GM18520 (cell line): ENCODE data around the gene FAM222A.

Experiments
- ATAC-seq: cut with Tn5 transposase; IDR thresholded peaks from one replicate; pipeline ENCODE4 v1.9.1; 2021; ENCODE audit not compliant: unreplicated experiment

The FAM222A gene

DNA sequence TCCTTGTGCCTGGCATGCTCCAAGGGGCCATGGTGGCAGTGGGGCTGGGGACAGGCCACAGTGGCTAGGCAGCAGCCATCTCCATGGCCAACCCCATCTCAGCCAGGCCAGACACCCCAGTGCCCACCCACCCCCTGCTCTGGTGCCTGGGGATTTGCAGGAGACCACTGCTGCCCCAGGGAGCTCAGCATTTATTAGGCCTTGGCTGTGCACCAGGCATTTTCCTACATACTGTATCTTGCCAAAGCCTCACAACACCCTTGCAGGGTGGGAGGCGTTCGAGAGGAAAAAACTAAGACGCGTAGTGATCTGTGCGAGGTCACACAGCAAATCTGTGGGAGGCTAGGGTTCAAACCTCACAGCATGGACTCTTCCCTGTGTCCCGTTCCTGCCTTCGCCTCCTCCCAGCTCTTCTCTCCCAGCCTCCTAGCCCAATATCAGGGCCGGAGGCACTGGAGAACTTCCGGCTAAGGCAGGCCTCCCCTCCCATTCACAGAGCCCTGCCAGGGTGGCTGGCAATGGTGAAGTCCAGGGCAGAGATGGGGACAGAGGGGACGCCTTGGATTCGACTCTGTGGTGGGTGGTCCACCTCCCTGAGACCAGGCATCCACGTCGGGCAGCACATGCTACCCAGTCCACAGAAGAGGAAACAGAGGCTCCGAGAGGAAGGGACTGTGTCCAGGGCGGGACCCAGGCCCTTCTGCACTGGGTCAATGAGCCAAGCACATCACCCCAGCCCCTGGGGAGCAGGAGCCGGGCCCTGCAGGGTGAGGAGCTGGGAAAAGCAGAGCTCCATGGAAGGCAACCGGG, 57.4 kb downstream of the FAM222A start:
- no peak for ATAC-seq

DNA sequence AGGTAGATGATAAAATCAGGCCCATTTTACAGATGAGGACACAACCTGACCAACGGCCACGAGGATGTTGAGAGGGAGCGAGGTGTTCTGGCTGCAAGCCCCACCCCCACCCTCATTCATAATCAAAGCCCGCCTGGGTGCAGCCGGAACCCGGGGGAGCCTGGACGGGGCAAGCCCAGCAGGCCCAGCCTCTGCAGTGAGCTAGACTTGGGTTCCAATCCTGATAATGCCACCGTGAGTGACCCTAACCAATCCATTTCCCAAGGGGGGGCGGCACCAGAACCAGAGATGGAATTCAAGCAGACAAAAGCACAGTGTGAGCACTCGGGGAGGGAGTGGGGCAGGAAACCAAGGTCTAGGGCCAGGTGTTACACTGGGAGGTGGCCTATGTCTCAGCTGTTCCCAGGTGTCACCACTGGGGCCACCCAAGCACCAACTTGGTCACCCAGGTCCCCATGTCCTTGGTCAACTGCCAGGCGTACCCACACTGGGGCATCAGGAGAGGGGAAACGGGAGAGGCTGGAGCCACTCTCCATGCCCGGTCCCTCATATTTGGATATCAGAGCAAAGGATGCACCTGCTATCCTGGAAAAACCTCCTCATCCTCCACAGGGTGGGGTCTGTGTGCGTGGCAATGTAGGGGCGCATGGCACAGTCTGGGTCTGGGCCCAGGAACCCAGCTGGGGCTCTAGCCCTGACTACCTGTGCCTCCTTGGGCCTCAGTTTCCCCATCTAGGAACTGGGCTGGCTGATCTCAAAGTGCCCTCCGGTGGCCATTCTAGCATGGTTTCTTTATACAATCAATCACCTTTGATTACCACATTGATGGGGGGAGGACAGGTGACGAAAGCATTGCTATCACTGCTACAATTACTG, 58.4 kb downstream of the FAM222A start:
- no peak for ATAC-seq

DNA sequence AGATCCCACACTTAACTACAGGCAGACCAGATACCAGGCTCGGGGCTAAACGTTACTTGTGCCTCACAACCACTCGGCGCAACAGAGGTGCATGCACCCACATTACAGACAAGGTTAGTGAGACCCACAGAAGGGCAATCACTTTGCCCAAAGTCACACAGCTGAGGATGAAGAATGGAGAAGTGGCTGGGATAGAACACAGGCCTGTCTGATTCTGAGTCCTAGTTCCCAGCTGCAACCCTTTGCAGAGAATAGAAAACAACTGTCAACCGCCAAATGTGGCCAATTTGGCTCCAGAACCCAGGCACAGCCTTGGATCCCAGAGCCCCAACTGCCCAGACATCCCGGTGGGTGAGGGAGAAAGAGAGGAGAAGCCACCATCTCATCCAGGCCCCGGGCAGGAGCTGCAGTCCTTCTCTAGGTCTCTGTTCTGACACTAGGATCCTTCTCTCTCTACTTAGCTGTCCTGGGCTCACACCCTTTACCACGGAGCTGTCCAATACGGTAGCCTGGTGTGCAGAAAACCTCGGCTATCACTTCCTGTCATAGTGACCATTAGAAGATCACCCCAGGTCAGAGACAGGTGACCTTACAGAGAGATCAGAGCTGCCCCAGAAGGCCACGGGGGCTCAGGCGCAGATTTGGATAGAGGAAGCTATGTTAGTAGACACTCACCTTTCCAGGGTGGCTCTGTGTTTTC, 59.1 kb downstream of the FAM222A start:
- ATAC-seq: no peak

DNA sequence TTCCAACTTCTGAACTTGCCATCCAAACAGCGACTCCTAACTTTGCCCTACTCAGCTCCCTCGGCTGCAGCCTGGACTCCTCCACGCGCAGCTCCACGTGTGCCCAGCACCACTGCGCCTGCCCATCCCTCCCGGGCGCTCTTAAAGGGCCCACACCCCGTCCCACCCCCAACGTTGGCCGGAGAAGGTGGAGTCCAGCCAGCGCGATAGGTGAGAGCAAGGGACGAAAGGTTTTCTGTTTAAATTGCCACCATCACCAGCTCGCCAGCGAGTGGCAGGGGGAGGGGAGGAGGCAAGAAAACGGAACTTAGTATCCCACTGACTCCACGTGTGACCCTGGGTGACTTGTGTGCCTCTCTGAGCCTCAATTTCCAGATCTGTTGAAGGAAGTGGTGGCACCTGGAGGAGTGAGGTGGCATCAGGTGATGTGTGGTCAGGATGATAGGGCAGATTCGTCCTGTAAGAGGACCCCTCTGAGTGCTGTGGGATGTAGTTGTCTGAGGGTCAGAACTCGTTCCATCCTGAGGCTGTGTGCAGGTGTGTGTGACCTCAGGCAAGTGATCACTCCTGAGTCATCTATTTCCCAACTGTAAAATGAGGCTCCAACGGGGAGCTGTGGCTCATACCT, 59.9 kb downstream of the FAM222A start:
- no peak for ATAC-seq

DNA sequence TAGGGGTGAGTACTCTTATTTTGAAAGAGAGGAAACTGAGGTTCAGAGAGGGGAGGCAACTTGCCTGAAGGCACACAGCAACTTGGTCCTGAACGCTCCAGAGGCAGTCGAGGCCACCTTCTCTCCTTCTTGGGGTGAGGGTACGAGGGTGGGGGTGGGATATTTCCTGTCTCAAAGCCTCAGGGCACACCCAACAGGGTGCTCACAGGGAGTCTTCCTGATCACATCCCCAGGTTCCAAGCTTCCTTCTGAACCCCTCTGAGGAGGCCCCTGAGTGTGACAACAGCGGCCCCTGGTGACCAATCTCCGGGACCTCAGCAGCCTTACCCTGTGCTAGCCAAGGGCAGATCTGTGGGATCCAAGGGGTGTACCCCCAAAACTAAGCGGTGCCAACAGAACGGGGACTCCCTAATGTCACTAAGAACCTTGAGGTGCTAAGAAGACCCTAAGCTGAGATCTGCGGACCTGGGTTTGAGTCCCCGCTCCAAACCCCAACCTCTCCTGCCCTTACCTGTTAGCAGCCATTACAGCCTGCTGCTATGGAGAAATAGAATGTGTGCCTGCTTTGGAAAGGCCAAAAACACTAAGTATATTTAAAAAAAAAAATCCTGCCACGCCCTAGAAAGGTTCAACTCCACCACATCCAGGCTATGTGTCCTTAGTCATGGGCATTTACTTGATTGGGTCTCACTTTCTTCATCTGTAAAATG, 61.7 kb downstream of the FAM222A start:
- ATAC-seq: no peak

DNA sequence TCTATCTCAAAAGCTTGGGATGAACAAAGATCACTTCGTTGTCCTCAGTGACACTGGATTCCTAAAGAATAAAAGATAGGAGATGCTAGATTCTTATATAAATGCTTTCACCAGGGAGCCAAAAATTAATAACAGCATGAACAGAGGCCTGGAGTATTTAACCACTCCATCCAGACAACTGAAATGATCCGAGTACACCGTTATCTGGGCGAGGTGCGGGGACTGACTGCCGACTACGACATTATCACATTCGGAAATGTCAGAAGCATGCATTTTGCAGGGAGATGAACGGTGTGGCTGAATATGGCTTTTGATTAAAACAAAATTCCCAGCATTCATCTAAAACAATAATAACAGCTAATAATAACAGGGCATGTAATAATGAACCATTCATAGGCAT, 63.0 kb downstream of the FAM222A start:
- no peak for ATAC-seq

DNA sequence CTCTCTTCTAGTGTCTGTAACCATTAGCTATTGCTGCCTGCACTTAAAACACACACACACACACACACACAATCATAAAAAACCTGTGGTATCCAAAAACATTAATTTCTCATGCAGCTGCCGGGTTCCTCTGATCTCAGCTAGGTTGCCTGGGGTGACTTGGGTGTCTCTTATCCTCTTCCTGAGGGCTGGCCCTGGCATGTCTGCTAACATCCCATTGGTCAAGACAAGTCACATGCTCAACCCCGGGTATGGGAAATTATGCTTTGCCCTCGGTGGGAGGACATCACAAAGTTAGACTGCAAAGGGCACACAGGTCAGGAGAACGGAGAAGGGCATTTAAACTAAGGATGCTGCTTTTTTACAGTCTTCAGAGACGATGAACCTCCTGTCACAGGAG, 63.9 kb downstream of the FAM222A start:
- ATAC-seq: no peak

DNA sequence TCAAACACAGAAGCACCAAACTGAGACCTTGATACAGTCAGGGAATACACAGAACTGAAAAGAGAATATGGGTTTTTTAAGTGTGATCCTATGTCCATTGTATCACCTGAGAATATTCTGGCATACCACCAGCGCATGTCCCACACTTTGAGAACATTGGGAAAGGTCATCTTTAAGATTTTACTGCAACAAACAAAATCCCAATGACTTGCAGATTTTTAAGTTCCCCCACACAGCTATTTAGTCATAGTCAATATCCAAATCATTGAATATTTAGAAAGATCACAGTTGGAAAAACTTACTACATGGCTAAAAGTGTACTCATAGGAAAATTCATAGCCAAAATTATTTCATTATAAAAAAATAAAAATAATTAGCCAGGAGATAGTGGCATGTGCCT, 65.1 kb downstream of the FAM222A start:
- no peak for ATAC-seq

DNA sequence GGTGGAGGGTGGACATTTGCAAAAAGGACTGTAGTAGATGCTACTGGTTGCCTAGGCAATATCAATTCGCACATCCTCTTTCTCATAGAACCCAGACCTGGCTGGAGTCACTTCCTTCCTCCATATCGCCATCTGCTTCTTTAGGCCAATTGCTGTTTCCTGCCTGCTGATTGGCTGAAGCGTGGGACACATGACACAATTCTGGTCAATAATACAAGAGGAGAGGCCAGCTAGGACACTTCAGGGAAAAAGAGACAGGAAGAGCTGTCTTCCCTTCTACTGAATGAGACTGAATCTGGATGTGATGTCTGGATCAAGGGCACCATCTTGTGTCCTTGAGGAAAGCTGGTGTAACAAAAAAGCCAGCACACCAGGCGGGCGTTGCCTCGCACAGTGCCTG, 65.8 kb downstream of the FAM222A start:
- ATAC-seq: no peak

DNA sequence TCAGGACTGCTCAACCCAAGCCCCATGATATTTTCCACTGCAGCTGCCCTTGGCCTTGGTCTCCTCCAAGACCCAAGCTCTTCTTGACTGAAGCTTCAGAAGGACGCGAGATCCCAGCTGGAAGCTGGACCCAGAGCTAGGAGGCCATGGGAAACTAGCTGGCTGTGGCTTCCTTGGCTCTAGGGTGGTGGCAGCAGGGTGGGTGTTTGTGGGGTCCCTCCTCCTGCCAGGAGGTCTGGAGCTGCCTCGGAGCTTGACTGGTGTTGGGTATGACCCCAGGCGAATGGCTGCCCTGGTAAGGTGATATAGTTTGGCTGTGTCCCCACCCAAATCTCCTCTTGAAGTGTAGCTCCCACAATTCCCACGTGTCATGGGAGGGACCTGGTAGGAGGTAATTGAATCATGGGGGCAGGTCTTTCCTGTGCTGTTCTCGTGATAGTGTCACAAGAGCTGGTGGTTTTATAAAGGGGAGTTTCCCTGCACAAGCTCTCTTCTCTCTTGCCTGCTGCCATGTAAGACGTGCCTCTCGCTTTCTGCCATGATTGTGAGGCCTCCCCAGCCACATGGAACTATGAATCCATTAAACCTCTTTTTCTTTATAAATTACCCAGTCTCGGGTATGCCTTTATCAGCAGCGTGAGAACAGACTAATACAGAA, 68.2 kb downstream of the FAM222A start:
- no peak for ATAC-seq

DNA sequence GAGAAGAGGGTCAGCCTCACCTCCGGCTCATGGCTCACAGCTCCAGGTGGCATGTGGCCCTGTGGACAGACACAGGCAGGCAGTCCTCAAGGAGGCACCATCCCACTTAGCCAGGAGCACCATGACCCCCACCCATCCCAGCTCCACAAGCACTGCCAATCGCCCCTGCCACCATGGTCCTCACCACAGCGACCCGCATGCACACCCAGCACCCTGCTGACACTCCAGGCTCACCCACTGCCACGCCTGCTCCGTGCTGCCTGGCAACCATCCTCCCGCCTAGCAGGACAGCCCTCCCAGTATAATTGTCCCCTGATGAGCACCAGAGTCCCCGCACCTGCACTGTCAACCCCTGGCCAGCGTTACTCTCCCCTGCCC, 68.7 kb downstream of the FAM222A start:
- ATAC-seq: no peak

DNA sequence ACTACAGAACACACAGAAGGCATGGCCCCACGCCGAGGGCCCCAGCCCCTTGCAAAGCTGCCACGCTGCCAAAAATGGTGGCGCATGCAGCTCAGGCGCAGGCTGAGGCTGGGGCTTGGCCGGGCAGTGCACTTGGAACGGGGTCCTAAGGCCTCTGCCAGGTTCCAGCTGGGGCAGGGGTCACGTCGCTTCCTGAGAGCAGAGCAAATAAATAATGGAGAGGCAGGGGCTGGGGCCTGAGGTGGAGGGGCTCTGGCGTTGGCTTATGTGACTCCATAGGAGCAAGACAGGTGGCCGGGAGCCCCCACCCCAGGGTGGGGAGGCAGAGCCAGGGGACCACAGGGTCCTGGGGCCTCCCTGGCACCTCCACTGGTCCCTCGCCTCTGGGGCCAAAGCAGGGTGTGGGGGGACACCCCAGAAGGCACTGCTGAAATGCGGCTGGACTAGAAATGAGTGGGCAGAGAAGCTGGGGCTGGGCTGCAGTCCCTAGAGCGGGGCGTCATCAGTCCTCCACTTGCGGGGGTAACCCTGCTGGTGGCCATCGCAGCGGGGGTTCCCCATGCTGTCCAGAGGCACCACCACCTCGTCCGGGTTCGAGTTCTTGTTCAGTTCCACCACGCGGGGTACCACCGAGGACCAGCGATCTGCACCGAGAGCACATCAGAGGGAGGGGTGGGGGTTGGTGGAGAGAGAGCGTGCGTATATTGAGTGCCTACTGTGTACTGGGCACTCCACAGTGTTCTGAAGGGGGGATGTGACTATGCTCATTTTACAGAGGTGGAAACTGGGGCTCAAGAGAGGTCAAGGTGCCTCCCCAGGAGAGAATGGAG, 69.7 kb downstream of the FAM222A start:
- ATAC-seq: no peak

DNA sequence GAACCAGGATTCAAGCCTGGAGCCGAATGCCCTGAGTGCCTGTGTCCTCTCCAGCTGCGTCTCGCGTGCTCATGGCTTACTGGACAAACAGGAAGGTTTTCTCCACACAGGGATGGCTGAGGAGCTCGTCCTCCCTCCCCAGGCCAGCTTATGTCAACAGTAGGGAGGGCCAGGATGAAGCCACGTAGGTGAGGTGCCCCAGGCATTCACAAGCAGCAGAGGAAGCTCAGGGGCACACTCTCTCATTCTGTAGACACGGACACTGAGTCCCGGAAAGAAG, 70.3 kb downstream of the FAM222A start:
- no peak for ATAC-seq

DNA sequence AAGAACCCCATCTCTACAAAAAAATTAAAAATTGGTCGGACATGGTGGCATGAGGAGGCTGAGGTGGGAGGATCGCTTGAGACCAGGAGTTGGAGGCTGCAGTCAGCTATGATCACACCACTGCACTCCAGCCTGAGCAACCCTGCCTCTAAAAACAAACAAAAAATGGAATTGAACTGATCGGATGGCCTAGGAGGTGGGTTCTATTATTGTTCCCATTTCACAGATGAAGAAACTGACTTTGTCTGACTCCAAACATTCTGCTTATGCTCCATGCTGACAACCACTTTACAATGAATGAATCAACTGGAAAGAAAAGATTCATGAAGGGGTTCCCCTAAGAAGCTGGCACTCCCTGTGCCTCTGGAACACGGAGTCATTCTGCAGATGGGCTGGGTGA, 72.2 kb downstream of the FAM222A start:
- ATAC-seq: no peak

DNA sequence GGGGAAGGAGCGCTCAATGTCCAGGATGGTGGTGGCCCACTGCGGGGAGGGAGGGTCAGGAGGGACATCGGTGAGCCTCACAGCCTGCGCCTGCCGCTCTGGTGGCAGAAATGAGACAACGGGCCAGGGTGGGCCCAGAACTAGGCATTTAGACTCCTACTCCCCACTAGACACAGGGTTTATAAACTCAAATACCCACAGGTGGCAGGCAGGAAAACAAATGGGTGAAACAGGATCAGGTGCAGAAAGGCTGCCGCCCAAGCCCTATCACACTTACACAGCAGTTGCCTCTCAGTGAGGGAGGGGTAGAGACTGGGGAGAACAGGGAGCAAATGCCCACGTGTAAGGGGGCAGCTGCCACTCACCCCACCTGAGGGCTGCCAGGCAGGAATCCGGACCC, 73.2 kb downstream of the FAM222A start:
- no peak for ATAC-seq

DNA sequence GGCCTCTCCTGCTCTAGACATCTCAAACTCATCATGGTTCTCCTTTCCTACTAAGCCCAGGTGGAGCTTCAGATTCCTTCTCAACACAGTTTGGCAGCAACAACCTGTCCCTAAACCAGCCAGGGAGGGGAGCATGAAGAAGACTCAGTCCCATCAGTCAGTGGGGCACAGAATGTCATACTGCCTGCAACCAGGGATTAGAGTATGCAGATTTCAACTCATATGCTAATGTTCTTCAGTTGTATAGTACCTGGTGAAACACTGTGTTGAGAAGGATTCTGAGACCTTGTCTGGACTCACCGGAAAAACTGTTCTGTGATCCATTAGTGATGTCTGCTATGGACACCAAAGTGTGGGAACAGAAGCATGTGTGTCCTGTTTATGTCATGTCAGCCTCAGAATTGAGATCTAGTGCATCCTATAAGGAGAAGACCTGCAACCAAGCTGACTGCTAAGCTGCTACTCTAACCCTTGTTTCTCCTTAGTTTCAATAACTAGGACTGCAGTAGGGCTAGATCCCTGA, 76.0 kb downstream of the FAM222A start:
- no peak for ATAC-seq

DNA sequence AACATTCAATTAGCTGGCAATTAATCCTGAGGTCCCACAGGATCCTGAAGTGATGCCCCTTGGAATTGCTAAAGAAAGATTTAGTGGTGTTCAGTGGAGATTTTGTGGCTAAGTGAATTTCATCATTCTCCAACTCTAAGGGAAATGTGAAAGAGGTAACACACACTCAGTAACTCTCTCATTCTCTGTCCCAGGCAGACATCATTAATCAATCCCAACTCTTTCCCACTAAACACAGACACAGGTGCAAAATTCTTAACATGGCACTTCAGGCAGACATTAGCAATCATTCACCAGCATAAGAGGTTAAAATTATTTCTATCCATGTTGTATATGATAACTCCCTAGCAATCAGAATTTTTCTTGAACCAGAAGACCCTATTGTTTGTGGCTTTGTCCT, 79.4 kb downstream of the FAM222A start:
- no peak for ATAC-seq

DNA sequence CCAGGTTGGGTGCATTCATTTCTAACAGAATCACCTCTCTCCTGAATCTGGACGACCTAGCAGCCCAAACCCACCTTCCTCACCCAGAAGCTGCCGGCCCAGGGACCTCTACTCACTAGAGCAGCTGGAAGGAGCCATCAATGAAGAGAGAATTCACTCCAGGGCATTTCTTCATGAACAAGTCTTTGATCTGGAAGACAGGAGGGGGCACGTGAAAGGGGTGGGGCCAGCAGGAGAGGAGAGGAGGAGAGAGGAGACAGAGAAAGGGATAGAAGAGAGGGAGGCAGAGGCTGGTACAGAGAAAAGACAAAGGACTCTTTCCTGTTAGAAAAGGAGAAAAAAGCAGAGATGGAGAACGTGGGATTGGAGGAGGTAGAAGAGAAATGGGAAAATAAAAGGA, 79.8 kb downstream of the FAM222A start:
- ATAC-seq: no peak

DNA sequence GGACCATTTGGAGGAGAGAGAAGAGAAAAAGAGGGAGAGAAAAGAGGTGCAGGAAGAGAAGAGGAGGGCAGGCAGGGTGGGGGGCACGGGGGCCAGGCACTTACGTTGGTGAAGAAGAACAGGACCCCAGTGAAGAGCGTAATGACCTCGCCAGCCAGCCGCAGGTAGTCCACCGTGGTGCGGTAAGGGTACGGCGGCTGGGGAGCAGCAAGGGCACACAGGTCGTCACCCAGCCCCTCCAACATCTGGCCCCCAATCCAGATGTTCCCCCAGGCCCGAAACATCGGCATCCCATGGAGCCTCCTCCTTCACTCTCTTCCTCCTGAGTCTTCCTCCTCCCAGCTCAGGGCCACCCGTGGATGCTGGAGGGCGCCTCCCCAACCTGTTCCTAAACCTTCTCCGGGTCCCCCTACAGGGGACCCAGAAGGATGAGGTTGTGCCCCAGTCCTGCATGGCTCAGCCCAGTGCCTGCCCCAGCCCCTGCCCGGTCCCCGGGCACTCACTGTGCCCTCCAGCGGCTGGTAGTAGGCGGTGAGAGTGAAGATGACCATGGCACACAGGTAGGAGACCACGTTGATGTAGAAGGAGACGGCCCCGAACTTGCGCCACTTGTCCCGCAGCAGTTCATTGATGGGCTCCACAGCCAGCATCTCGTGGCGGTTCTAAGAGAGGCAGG, 80.3 kb downstream of the FAM222A start:
- no peak for ATAC-seq
